Liver (tissue), 9 donors: ENCODE results near the gene GOLGA1. TPM values are rescaled to one million over a fixed set of nuclear protein-coding genes. Genes with fewer than 3 reads are reported as not detected.

Experiments used
- DNase-seq: peaks from one replicate; pipeline ENCODE4 v3.0.0-alpha.2; 2017; ENCODE audit warnings: low spot score
- H3K27ac ChIP-seq, 2 donors: one replicate each; pipeline ENCODE4 v1.7.0; 2013; ENCODE audit warnings: inconsistent platforms in 2 of 2, low read length in 2 of 2, control low read depth in 1 of 2, low read depth in 1 of 2, mild to moderate bottlenecking in 1 of 2
- H3K27me3 ChIP-seq, 4 donors: one replicate each; pipeline versions ENCODE4 v1.6.1 to v1.7.0; 2013; ENCODE audit warnings: low read length in 3 of 4, inconsistent platforms in 1 of 4, mild to moderate bottlenecking in 1 of 4, moderate library complexity in 1 of 4; ENCODE audit not compliant: control insufficient read depth in 4 of 4, insufficient read depth in 4 of 4
- H3K36me3 ChIP-seq, 4 donors: one replicate each; pipeline versions ENCODE4 v1.6.1 to v1.7.0; 2013; ENCODE audit warnings: low read length in 3 of 4, mild to moderate bottlenecking in 3 of 4, low read depth in 1 of 4, moderate library complexity in 1 of 4; ENCODE audit not compliant: control insufficient read depth in 4 of 4, insufficient read depth in 3 of 4
- H3K4me1 ChIP-seq, 4 donors: one replicate each; pipeline versions ENCODE4 v1.6.1 to v1.7.0; 2013; ENCODE audit warnings: low read length in 3 of 4, mild to moderate bottlenecking in 3 of 4, moderate library complexity in 1 of 4; ENCODE audit not compliant: control insufficient read depth in 4 of 4, insufficient read depth in 4 of 4
- H3K4me3 ChIP-seq, 3 donors: one replicate each; pipeline versions ENCODE4 v1.6.1 to v1.7.0; 2013; ENCODE audit warnings: low read length in 3 of 3, control low read depth in 1 of 3, low read depth in 1 of 3, mild to moderate bottlenecking in 1 of 3
- H3K9ac ChIP-seq, 2 donors: one replicate each; pipeline ENCODE4 v1.7.0; 2013; ENCODE audit warnings: low read length in 2 of 2, mild to moderate bottlenecking in 2 of 2, moderate library complexity in 2 of 2, control low read depth in 1 of 2, low read depth in 1 of 2
- H3K9me3 ChIP-seq, 4 donors: one replicate each; pipeline versions ENCODE4 v1.6.1 to v1.7.0; 2013; ENCODE audit warnings: low read length in 3 of 4; ENCODE audit not compliant: control insufficient read depth in 4 of 4
- EGR1 ChIP-seq, 2 donors: IDR thresholded peaks; 2 replicates each; pipeline ENCODE4 v1.6.1; 2016 to 2018; ENCODE audit warnings: antibody characterized with exemption in 2 of 2, low read depth in 2 of 2
- FOXA1 ChIP-seq: IDR thresholded peaks from 2 replicates; pipeline ENCODE4 v1.6.1; 2016; ENCODE audit warnings: antibody characterized with exemption
- FOXA2 ChIP-seq: IDR thresholded peaks from 2 replicates; pipeline ENCODE4 v1.6.1; 2016; ENCODE audit warnings: antibody characterized with exemption
- GABPA ChIP-seq, 2 donors: IDR thresholded peaks in 1 of 2; conservative IDR thresholded peaks in 1 of 2; 2 replicates each; pipeline ENCODE4 v1.6.1; 2016; ENCODE audit warnings: antibody characterized with exemption in 2 of 2, mild to moderate bottlenecking in 1 of 2, moderate library complexity in 1 of 2
- HNF4A ChIP-seq, 2 donors: conservative IDR thresholded peaks; 2 replicates each; pipeline ENCODE4 v1.6.1; 2016; ENCODE audit warnings: antibody characterized with exemption in 2 of 2, mild to moderate bottlenecking in 2 of 2
- HNF4G ChIP-seq: IDR thresholded peaks from 2 replicates; pipeline ENCODE4 v1.6.1; 2016; ENCODE audit warnings: antibody characterized with exemption
- JUND ChIP-seq, 2 donors: IDR thresholded peaks; 2 replicates each; pipeline ENCODE4 v1.6.1; 2016; ENCODE audit warnings: antibody characterized with exemption in 2 of 2
- MAX ChIP-seq: IDR thresholded peaks from 2 replicates; pipeline ENCODE4 v1.6.1; 2016; ENCODE audit warnings: antibody characterized with exemption
- NR2F2 ChIP-seq: IDR thresholded peaks from 2 replicates; pipeline ENCODE4 v1.6.1; 2016; ENCODE audit warnings: antibody characterized with exemption
- RAD21 ChIP-seq, 2 donors: IDR thresholded peaks; 2 replicates each; pipeline ENCODE4 v1.6.1; 2016; ENCODE audit warnings: antibody characterized with exemption in 2 of 2, mild to moderate bottlenecking in 2 of 2
- REST ChIP-seq: IDR thresholded peaks from 2 replicates; pipeline ENCODE4 v1.6.1; 2016; ENCODE audit warnings: antibody characterized with exemption, mild to moderate bottlenecking
- RXRA ChIP-seq, 2 donors: IDR thresholded peaks; 2 replicates each; pipeline ENCODE4 v1.6.1; 2017 to 2018; ENCODE audit warnings: antibody characterized with exemption in 2 of 2, mild to moderate bottlenecking in 1 of 2
- TAF1 ChIP-seq: conservative IDR thresholded peaks from 2 replicates; pipeline ENCODE4 v1.6.1; 2016; ENCODE audit warnings: antibody characterized with exemption, mild to moderate bottlenecking
- YY1 ChIP-seq: IDR thresholded peaks from 2 replicates; pipeline ENCODE4 v1.6.1; 2016; ENCODE audit warnings: antibody characterized with exemption, mild to moderate bottlenecking
- WGBS: extraction: QIAGEN DNeasy Blood & Tissue Kit; methylation state at CpG from one replicate; pipeline ENCODE4 v1.1.7; 2013; 5-methylcytosine and 5-hydroxymethylcytosine counted together
- polyA plus RNA-seq, 2 donors: library from polyadenylated mRNA; stranded (reverse) in 1 of 2; unstranded in 1 of 2; fragments of 200-250 nt in 1 of 2; fragments of >200 nt in 1 of 2; fragmentation: Nextera tagmentation in 1 of 2; extraction: Ambion mirVana in 1 of 2; gene quantifications; one replicate each; pipeline versions ENCODE4 v1.2.1 to v1.2.3, GENCODE V29; 2013 to 2015
- total RNA-seq, 2 donors: library from RNA; depleted of rRNA; stranded (reverse); fragments of >200 nt; gene quantifications; one replicate each; pipeline ENCODE4 v1.2.3, GENCODE V29; 2014
- TF ChIP-seq, protein P1 (sequence below): IDR thresholded peaks from 2 replicates; pipeline ENCODE4 v1.6.1; 2016; ENCODE audit warnings: antibody characterized with exemption
- TF ChIP-seq, protein P2 (sequence below): fragments of 150-350 bp; IDR thresholded peaks from 2 replicates; pipeline ENCODE4 v1.5.1; 2017; ENCODE audit warnings: improper control_type of control experiment, low read depth, low read length; ENCODE audit not compliant: missing input control
- TF ChIP-seq, protein P3 (sequence below): IDR thresholded peaks from 2 replicates; pipeline ENCODE4 v1.6.1; 2016; ENCODE audit warnings: antibody characterized with exemption
- donor health status: healthy.
- donor health status: healthy.
- donor health status: healthy.
- donor health status: healthy.
- donor health status: healthy.

GOLGA1 gene
- total and polyA plus RNA-seq, 4 donors: 5.9 to 17.6 (median 8.9) TPM

DNA sequence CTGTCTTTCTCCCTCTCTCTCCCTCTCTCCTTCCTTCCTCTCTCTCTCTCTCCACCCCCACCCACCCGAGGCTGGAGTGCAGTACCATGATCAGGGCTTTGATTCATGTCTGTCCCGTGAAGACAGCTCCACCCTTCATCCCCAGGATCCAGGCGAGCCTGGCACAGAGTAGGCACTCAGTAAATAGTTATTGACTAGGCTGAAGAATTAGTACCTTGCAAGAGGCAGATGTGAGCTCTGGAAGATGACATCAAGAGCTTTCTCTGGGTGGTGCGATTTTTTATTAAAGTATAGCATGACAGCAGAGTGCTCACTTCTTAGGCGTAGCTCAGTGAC, 111.6 kb downstream of the GOLGA1 start:
- Histone ChIP-seq H3K36me3 (no peaks in the 10 kb centered on the region), H3K9ac (no peak overlapping the region), H3K4me1 (peaks cover 0 to 4% (median 0%) of the 10 kb centered on the region in 4 donors), H3K27ac (no peak overlapping the region), H3K9me3 (no peaks in the 10 kb centered on the region), H3K4me3 (no peak overlapping the region), H3K27me3 (no peaks in the 10 kb centered on the region)
- DNase-seq: no peak
- 47% methylated on average over 5 of the region's 5 CpGs for WGBS
- TF ChIP-seq JUND (IDR thresholded peaks at IDR 0.05) (no peak), REST (no peak), TAF1 (no peak), HNF4A (conservative IDR thresholded peaks at IDR 0.05) (no peak), FOXA2 (no peak), EGR1 (IDR thresholded peaks at IDR 0.05; ENCODE audit: low read depth in 2 of 2) (no peak), NR2F2 (no peak), HNF4G (no peak), GABPA (IDR thresholded peaks at IDR 0.05 in 1 of 2, conservative IDR thresholded peaks at IDR 0.05 in 1 of 2) (no peak), MAX (no peak), RAD21 (IDR thresholded peaks at IDR 0.05) (no peak), YY1 (no peak), RXRA (IDR thresholded peaks at IDR 0.05) (no peak), FOXA1 (no peak)
- TF ChIP-seq, protein P1, sequence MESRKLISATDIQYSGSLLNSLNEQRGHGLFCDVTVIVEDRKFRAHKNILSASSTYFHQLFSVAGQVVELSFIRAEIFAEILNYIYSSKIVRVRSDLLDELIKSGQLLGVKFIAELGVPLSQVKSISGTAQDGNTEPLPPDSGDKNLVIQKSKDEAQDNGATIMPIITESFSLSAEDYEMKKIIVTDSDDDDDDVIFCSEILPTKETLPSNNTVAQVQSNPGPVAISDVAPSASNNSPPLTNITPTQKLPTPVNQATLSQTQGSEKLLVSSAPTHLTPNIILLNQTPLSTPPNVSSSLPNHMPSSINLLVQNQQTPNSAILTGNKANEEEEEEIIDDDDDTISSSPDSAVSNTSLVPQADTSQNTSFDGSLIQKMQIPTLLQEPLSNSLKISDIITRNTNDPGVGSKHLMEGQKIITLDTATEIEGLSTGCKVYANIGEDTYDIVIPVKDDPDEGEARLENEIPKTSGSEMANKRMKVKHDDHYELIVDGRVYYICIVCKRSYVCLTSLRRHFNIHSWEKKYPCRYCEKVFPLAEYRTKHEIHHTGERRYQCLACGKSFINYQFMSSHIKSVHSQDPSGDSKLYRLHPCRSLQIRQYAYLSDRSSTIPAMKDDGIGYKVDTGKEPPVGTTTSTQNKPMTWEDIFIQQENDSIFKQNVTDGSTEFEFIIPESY: no peak
- TF ChIP-seq, protein P2, sequence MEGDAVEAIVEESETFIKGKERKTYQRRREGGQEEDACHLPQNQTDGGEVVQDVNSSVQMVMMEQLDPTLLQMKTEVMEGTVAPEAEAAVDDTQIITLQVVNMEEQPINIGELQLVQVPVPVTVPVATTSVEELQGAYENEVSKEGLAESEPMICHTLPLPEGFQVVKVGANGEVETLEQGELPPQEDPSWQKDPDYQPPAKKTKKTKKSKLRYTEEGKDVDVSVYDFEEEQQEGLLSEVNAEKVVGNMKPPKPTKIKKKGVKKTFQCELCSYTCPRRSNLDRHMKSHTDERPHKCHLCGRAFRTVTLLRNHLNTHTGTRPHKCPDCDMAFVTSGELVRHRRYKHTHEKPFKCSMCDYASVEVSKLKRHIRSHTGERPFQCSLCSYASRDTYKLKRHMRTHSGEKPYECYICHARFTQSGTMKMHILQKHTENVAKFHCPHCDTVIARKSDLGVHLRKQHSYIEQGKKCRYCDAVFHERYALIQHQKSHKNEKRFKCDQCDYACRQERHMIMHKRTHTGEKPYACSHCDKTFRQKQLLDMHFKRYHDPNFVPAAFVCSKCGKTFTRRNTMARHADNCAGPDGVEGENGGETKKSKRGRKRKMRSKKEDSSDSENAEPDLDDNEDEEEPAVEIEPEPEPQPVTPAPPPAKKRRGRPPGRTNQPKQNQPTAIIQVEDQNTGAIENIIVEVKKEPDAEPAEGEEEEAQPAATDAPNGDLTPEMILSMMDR: no peak
- TF ChIP-seq, protein P3, sequence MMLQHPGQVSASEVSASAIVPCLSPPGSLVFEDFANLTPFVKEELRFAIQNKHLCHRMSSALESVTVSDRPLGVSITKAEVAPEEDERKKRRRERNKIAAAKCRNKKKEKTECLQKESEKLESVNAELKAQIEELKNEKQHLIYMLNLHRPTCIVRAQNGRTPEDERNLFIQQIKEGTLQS: no peak
